Liver (tissue), 3 donors: ENCODE measurements around the gene EVPLL.
"Not testable (repeated sequence)": the region's sequence is repeated elsewhere in the genome, so short reads cannot be mapped to it uniquely, and the experiment has no call there.

Experiments used
- ATF3 ChIP-seq: IDR thresholded peaks from 2 replicates; pipeline ENCODE4 v1.6.1; 2016; ENCODE audit warnings: antibody characterized with exemption
- CTCF ChIP-seq: fragments of 150-350 bp; IDR thresholded peaks from 2 replicates; pipeline ENCODE4 v1.5.1; 2017; ENCODE audit warnings: improper control_type of control experiment, low read depth, low read length; ENCODE audit not compliant: missing input control
- EGR1 ChIP-seq, 2 donors: IDR thresholded peaks; 2 replicates each; pipeline ENCODE4 v1.6.1; 2016 to 2018; ENCODE audit warnings: antibody characterized with exemption in 2 of 2, low read depth in 2 of 2
- FOXA1 ChIP-seq: IDR thresholded peaks from 2 replicates; pipeline ENCODE4 v1.6.1; 2016; ENCODE audit warnings: antibody characterized with exemption
- GABPA ChIP-seq, 2 donors: IDR thresholded peaks in 1 of 2; conservative IDR thresholded peaks in 1 of 2; 2 replicates each; pipeline ENCODE4 v1.6.1; 2016; ENCODE audit warnings: antibody characterized with exemption in 2 of 2, mild to moderate bottlenecking in 1 of 2, moderate library complexity in 1 of 2
- HNF4A ChIP-seq, 2 donors: conservative IDR thresholded peaks; 2 replicates each; pipeline ENCODE4 v1.6.1; 2016; ENCODE audit warnings: antibody characterized with exemption in 2 of 2, mild to moderate bottlenecking in 2 of 2
- JUND ChIP-seq, 2 donors: IDR thresholded peaks; 2 replicates each; pipeline ENCODE4 v1.6.1; 2016; ENCODE audit warnings: antibody characterized with exemption in 2 of 2
- RAD21 ChIP-seq, 2 donors: IDR thresholded peaks; 2 replicates each; pipeline ENCODE4 v1.6.1; 2016; ENCODE audit warnings: antibody characterized with exemption in 2 of 2, mild to moderate bottlenecking in 2 of 2
- REST ChIP-seq: IDR thresholded peaks from 2 replicates; pipeline ENCODE4 v1.6.1; 2016; ENCODE audit warnings: antibody characterized with exemption, mild to moderate bottlenecking
- SP1 ChIP-seq: IDR thresholded peaks from 2 replicates; pipeline ENCODE4 v1.6.1; 2018; ENCODE audit warnings: antibody characterized with exemption, mild to moderate bottlenecking
- TAF1 ChIP-seq: conservative IDR thresholded peaks from 2 replicates; pipeline ENCODE4 v1.6.1; 2016; ENCODE audit warnings: antibody characterized with exemption, mild to moderate bottlenecking
- YY1 ChIP-seq: IDR thresholded peaks from 2 replicates; pipeline ENCODE4 v1.6.1; 2016; ENCODE audit warnings: antibody characterized with exemption, mild to moderate bottlenecking
- ZBTB33 ChIP-seq: IDR thresholded peaks from 2 replicates; pipeline ENCODE4 v1.6.1; 2016; ENCODE audit warnings: antibody characterized with exemption
- donor health status: healthy.
- donor health status: healthy.

GRCh38 chr17:18387583-18387982 lies 10.0 kb downstream of the EVPLL start:
- not testable (repeated sequence) for TF ChIP-seq CTCF; REST; ATF3; TAF1; ZBTB33; SP1; RAD21 (IDR thresholded peaks at IDR 0.05); JUND (IDR thresholded peaks at IDR 0.05); FOXA1; HNF4A (conservative IDR thresholded peaks at IDR 0.05); EGR1 (IDR thresholded peaks at IDR 0.05; ENCODE audit: low read depth in 2 of 2); YY1; GABPA (IDR thresholded peaks at IDR 0.05 in 1 of 2, conservative IDR thresholded peaks at IDR 0.05 in 1 of 2)
